Suprapubic skin (tissue), 4 donors: Measurements from ENCODE around the gene ASS1. TPM values are rescaled to one million over a fixed set of nuclear protein-coding genes. Genes with fewer than 3 reads are reported as not detected.
A peak's percentile ranks its signal among the peaks of the same experiment; 100 is the strongest.
"Not testable (repeated sequence)": the region's sequence is repeated elsewhere in the genome, so short reads cannot be mapped to it uniquely, and the experiment has no call there.

Experiments
- DNase-seq, 2 donors: peaks; one replicate each; pipeline ENCODE4 v3.0.0-alpha.2; 2019; ENCODE audit warnings: low spot score in 2 of 2
- H3K27ac ChIP-seq: fragments of 200-600 bp; sonication (generic); one replicate; pipeline ENCODE4 v1.5.1; 2019
- H3K27me3 ChIP-seq: fragments of 200-600 bp; sonication (generic); one replicate; pipeline ENCODE4 v1.5.1; 2019
- H3K36me3 ChIP-seq: fragments of 200-600 bp; sonication (generic); one replicate; pipeline ENCODE4 v1.5.1; 2019
- H3K4me1 ChIP-seq: fragments of 200-600 bp; sonication (generic); one replicate; pipeline ENCODE4 v1.5.1; 2019
- H3K4me3 ChIP-seq: fragments of 200-600 bp; sonication (generic); one replicate; pipeline ENCODE4 v1.5.1; 2019; ENCODE audit warnings: mild to moderate bottlenecking
- H3K9me3 ChIP-seq: fragments of 200-600 bp; sonication (generic); one replicate; pipeline ENCODE4 v1.5.1; 2019
- CTCF ChIP-seq, 2 donors: fragments of 200-600 bp in 1 of 2; fragments of 450-650 bp in 1 of 2; sonication (generic) in 1 of 2; IDR thresholded peaks; one replicate each; pipeline ENCODE4 v1.5.1; 2016 to 2019; ENCODE audit warnings: antibody characterized with exemption in 2 of 2, mild to moderate bottlenecking in 1 of 2, moderate library complexity in 1 of 2
- EP300 ChIP-seq: sonication (generic); formaldehyde crosslinking; IDR thresholded peaks from one replicate; pipeline ENCODE4 v1.6.1; 2017; ENCODE audit warnings: antibody characterized with exemption
- POLR2A ChIP-seq, 2 donors: fragments of 450-650 bp; IDR thresholded peaks; one replicate each; pipeline ENCODE4 v1.6.1; 2017; ENCODE audit warnings: antibody characterized with exemption in 2 of 2, mild to moderate bottlenecking in 2 of 2, moderate library complexity in 2 of 2
- POLR2AphosphoS5 ChIP-seq, 3 donors: sonication (generic); formaldehyde crosslinking; IDR thresholded peaks; one replicate each; pipeline ENCODE4 v1.6.1; 2017; ENCODE audit warnings: antibody characterized with exemption in 3 of 3
- WGBS: methylation state at CpG from one replicate; pipeline ENCODE4 v1.1.5; 2018; 5-methylcytosine and 5-hydroxymethylcytosine counted together
- total RNA-seq, 4 donors: library from RNA; depleted of rRNA; stranded (reverse); fragments of >200 nt; gene quantifications; one replicate each; pipeline ENCODE4 v1.1.0, GENCODE V29; 2016

ASS1 gene
- total RNA-seq, 4 donors from 2014 or later: 107 to 225 (median 163) TPM

GRCh38 chr9:130432796-130433167 lies 12.0 kb upstream of the ASS1 start:
- Histone ChIP-seq H3K4me1 (peaks cover 21% of the 10 kb centered on the region), H3K4me3 (peak overlapping the region; percentile 46), H3K36me3 (no peaks in the 10 kb centered on the region), H3K9me3 (no peaks in the 10 kb centered on the region), H3K27me3 (peaks cover 42% of the 10 kb centered on the region), H3K27ac (no peak overlapping the region)
- 22% methylated on average over 15 of the region's 16 CpGs for WGBS
- TF ChIP-seq EP300: no peak
- no peak for TF ChIP-seq CTCF (IDR thresholded peaks at IDR 0.05)
- no peak for TF ChIP-seq POLR2AphosphoS5 (IDR thresholded peaks at IDR 0.05)
- TF ChIP-seq POLR2A (IDR thresholded peaks at IDR 0.05): no peak
- no peak for DNase-seq

- H3K4me3 ChIP-seq: peak overlapping the region; percentile 46
- H3K36me3 ChIP-seq: no peaks in the 10 kb centered on the region
- peaks cover 42% of the 10 kb centered on the region for H3K27me3 ChIP-seq
- peaks cover 21% of the 10 kb centered on the region for H3K4me1 ChIP-seq
- 8% methylated on average over 5 of the region's 92 CpGs for WGBS
- no peak overlapping the region for H3K27ac ChIP-seq
- DNase-seq: no peak
- TF ChIP-seq CTCF (IDR thresholded peaks at IDR 0.05) (peak; percentile 34 to 84), POLR2AphosphoS5 (IDR thresholded peaks at IDR 0.05) (no peak)
- no peaks in the 10 kb centered on the region for H3K9me3 ChIP-seq
Observed at GRCh38 chr9:130433168-130433946, 11.4 kb upstream of the ASS1 start.

- no peak for DNase-seq
- peak overlapping the region; percentile 46 for H3K4me3 ChIP-seq
- no peaks in the 10 kb centered on the region for H3K9me3 ChIP-seq
- H3K27me3 ChIP-seq: peaks cover 42% of the 10 kb centered on the region
- 50% methylated on average over 9 of the region's 9 CpGs for WGBS
- no peak overlapping the region for H3K27ac ChIP-seq
- no peaks in the 10 kb centered on the region for H3K36me3 ChIP-seq
- TF ChIP-seq EP300 (no peak), CTCF (IDR thresholded peaks at IDR 0.05) (no peak), POLR2AphosphoS5 (IDR thresholded peaks at IDR 0.05) (no peak), POLR2A (IDR thresholded peaks at IDR 0.05) (no peak)
- H3K4me1 ChIP-seq: peaks cover 21% of the 10 kb centered on the region
Observed at GRCh38 chr9:130433947-130434262, 10.9 kb upstream of the ASS1 start.

GRCh38 chr9:130434656-130435055 lies 10.1 kb upstream of the ASS1 start:
- Histone ChIP-seq H3K27me3 (peaks cover 42% of the 10 kb centered on the region), H3K4me1 (peaks cover 21% of the 10 kb centered on the region)
- WGBS: 97% methylated on average over 5 of the region's 5 CpGs
- DNase-seq, H3K9me3 ChIP-seq, H3K4me3 ChIP-seq, H3K36me3 ChIP-seq, H3K27ac ChIP-seq: not testable (repeated sequence)

GRCh38 chr9:130437011-130437789 lies 7.6 kb upstream of the ASS1 start:
- Histone ChIP-seq H3K27me3 (peaks cover 28% of the 10 kb centered on the region), H3K4me1 (peaks cover 17% of the 10 kb centered on the region), H3K27ac (no peak overlapping the region), H3K4me3 (no peak overlapping the region), H3K36me3 (no peaks in the 10 kb centered on the region), H3K9me3 (peaks cover 13% of the 10 kb centered on the region)
- TF ChIP-seq POLR2A (IDR thresholded peaks at IDR 0.05) (no peak), CTCF (IDR thresholded peaks at IDR 0.05) (no peak), EP300 (no peak), POLR2AphosphoS5 (IDR thresholded peaks at IDR 0.05) (no peak)
- DNase-seq: no peak
- WGBS: 82% methylated on average over 15 of the region's 15 CpGs
